GM23248 (cell line): ENCODE data around the gene PRKAA1. TPM values are rescaled to one million over a fixed set of nuclear protein-coding genes. Genes with fewer than 3 reads are reported as not detected.

Experiments used
- DNase-seq: peaks from one replicate; pipeline ENCODE4 v3.0.0-alpha.2; 2015
- H2AFZ ChIP-seq: fragments of 200-600 bp; sonication (generic); 2 replicates; pipeline ENCODE4 v1.6.1; 2016; ENCODE audit warnings: antibody characterized with exemption
- H3F3A ChIP-seq: fragments of 200-600 bp; sonication (generic); 2 replicates; pipeline ENCODE4 v1.6.1; 2016; ENCODE audit warnings: mild to moderate bottlenecking, antibody characterized with exemption, mixed run types; ENCODE audit not compliant: insufficient read depth
- H3K27ac ChIP-seq: fragments of 200-600 bp; sonication (generic); 2 replicates; pipeline ENCODE4 v1.5.1; 2016; ENCODE audit warnings: mild to moderate bottlenecking
- H3K27me3 ChIP-seq: fragments of 200-600 bp; sonication (generic); replicated peaks from 2 replicates; pipeline ENCODE4 v1.6.1; 2016; ENCODE audit warnings: mild to moderate bottlenecking; ENCODE audit not compliant: insufficient read depth
- H3K36me3 ChIP-seq: fragments of 200-600 bp; sonication (generic); 2 replicates; pipeline ENCODE4 v1.6.1; 2016; ENCODE audit warnings: low read depth, mild to moderate bottlenecking
- H3K4me1 ChIP-seq: fragments of 200-600 bp; sonication (generic); 2 replicates; pipeline ENCODE4 v1.6.1; 2016; ENCODE audit warnings: mild to moderate bottlenecking; ENCODE audit not compliant: insufficient read depth
- H3K4me2 ChIP-seq: fragments of 200-600 bp; sonication (generic); one replicate; pipeline ENCODE4 v1.6.1; 2016; ENCODE audit warnings: mild to moderate bottlenecking; ENCODE audit not compliant: unreplicated experiment
- H3K4me3 ChIP-seq: fragments of 200-600 bp; sonication (generic); 2 replicates; pipeline ENCODE4 v1.5.1; 2016; ENCODE audit warnings: mild to moderate bottlenecking
- H3K79me2 ChIP-seq: fragments of 200-600 bp; sonication (generic); 2 replicates; pipeline ENCODE4 v1.6.1; 2016; ENCODE audit warnings: mild to moderate bottlenecking; ENCODE audit not compliant: insufficient read depth
- H3K9ac ChIP-seq: fragments of 200-600 bp; sonication (generic); 2 replicates; pipeline ENCODE4 v1.6.1; 2016; ENCODE audit warnings: mild to moderate bottlenecking
- H3K9me2 ChIP-seq: fragments of 200-600 bp; sonication (generic); 2 replicates; pipeline ENCODE4 v1.6.1; 2016; ENCODE audit warnings: mixed run types, mild to moderate bottlenecking, moderate library complexity; ENCODE audit not compliant: insufficient read depth
- H3K9me3 ChIP-seq: fragments of 200-600 bp; sonication (generic); one replicate; pipeline ENCODE4 v1.6.1; 2017; ENCODE audit warnings: low read depth
- H4K20me1 ChIP-seq: fragments of 200-600 bp; sonication (generic); 2 replicates; pipeline ENCODE4 v1.6.0; 2016; ENCODE audit not compliant: insufficient read depth
- EZH2 ChIP-seq: fragments of 200-600 bp; sonication (generic); IDR thresholded peaks from 2 replicates; pipeline ENCODE4 v1.6.1; 2018; ENCODE audit warnings: antibody characterized with exemption, mild to moderate bottlenecking; ENCODE audit not compliant: insufficient read depth, poor library complexity, severe bottlenecking
- EZH2phosphoT487 ChIP-seq: fragments of 200-600 bp; sonication (generic); IDR thresholded peaks from 2 replicates; pipeline ENCODE4 v1.6.1; 2018; ENCODE audit warnings: antibody characterized with exemption, moderate library complexity, mild to moderate bottlenecking, low read depth; ENCODE audit not compliant: insufficient read depth
- WGBS, 2 experiments: methylation state at CpG; one replicate each; pipeline ENCODE4 v1.1.6; 2015 to 2017; ENCODE audit warnings: low lambda C conversion rate in 2 of 2, low coverage in 1 of 2; ENCODE audit errors: missing lambda C conversion rate in 2 of 2; 5-methylcytosine and 5-hydroxymethylcytosine counted together
- in situ Hi-C: fragments of 300-500 bp; cut with MboI; formaldehyde crosslinking; loops from 2 replicates; pipeline ENCODE4 v1.15.0; 2020
- polyA plus RNA-seq: library from polyadenylated mRNA; unstranded; fragments of >200 nt; fragmentation: Nextera tagmentation; extraction: Ambion mirVana; gene quantifications from 2 replicates; pipeline ENCODE4 v1.2.1, GENCODE V29; 2016
- total RNA-seq: library from RNA; depleted of rRNA; stranded (reverse); fragments of >200 nt; shearing (Covaris generic); gene quantifications from 2 replicates; pipeline ENCODE4 v1.2.3, GENCODE V29; 2014; rRNA removed

PRKAA1 gene
- 74.2 and 77.4 TPM in 2 replicates for total RNA-seq
- polyA plus RNA-seq = 33.8 and 35.5 TPM in 2 replicates

DNA sequence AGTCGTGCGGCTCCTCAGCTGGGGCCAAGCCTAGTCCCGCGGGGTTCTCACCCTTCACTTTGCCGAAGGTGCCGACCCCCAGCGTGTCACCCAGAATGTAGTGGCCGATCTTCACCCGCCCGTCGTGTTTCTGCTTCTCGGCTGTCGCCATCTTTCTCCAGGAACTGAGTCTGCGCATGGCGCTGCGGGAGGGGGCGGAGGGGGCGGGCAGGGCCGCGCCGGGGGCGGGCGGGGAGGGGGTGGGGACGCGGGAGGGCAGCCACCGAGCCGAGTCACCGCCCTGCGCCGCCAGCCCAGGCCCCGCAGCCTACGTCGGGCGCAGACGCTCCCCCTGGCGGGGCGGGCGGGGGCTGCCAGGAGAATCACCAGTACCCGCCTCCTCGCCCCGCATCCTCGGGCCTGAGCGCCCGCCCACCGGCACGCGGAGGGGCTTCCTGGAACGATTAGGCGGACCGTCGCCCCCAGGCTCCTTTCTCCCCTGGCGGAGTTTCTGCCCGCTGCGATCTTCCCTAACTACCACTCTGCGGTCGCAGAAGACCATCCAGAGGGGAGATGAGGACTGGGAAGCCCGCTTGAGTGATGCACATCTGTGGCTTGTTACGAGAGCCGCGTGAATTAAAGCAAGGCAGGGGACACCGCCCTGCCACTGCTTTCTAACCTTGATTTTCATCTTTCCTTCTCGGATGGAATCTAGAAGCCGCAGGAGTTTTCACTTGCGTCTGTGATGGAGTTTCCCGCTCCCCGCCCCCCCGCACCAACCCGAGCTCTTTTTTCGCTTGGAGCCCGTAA is at the start of gene PRKAA1:
TSS of gene PRKAA1 (minus strand) at position 363 of the 789 bp plus-strand sequence. CDS start at position 178, 185 bp downstream.
- no peaks in the 10 kb centered on the region; the same call in 1 of the 2 replicates for H4K20me1 ChIP-seq
- peak within 1 kb of the TSS; percentile 88 for H3K27ac ChIP-seq
- DNase-seq = peak; percentile 95
- peak within 1 kb of the TSS; percentile 86 for H3K9ac ChIP-seq
- H3K36me3 ChIP-seq = no peaks in the 10 kb centered on the region
- H3K4me2 ChIP-seq = peak within 1 kb of the TSS; percentile 94
- peaks cover 40% of the 10 kb centered on the region for H3K79me2 ChIP-seq
- peaks cover 37% of the 10 kb centered on the region for H3F3A ChIP-seq
- no peaks in the 10 kb centered on the region for H3K27me3 ChIP-seq
- H3K9me2 ChIP-seq = no peaks in the 10 kb centered on the region
- in situ Hi-C loops = no loop called here
- no peaks in the 10 kb centered on the region for H3K9me3 ChIP-seq
- peak within 1 kb of the TSS; percentile 100 for H2AFZ ChIP-seq
- WGBS, 2 experiments = 1% methylated on average over 35 to 68 of the region's 70 CpGs
- no peak for TF ChIP-seq EZH2
- no peak for TF ChIP-seq EZH2phosphoT487
- peak within 1 kb of the TSS; percentile 97 for H3K4me3 ChIP-seq
- H3K4me1 ChIP-seq = peaks cover 21% of the 10 kb centered on the region

DNA sequence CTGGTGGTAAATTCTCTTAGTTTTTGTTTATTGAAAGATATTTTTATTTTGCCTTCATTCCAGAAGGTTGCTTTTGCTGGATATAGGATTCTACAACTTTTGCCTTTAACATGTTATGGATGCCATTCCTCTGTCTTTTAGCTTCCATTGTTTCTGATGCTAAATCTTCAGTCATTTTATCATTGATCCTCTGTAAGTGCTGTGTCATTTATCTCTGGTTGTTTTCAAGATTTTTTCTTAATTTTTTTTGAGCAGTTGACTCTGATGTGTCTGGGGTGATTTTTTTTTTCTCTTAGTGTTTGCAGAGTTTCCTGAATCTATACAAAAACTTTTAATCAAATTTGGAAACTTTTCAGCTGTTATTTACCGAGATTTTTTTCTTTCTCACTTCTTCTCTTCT is 49.4 kb upstream of the PRKAA1 start:
- Histone ChIP-seq H3K9me3 (no peaks in the 10 kb centered on the region), H3K79me2 (0 out of 2 replicates have a peak, but pooled peaks cover 6% of the 10 kb centered on the region), H3K36me3 (no peaks in the 10 kb centered on the region), H2AFZ (no peak overlapping the region), H3F3A (no peaks in the 10 kb centered on the region), H3K27ac (no peak overlapping the region), H3K27me3 (no peaks in the 10 kb centered on the region), H3K9me2 (no peaks in the 10 kb centered on the region), H3K4me2 (no peak overlapping the region), H3K4me1 (peaks cover 5% of the 10 kb centered on the region; the same call in 1 of the 2 replicates), H3K4me3 (no peak overlapping the region), H4K20me1 (no peaks in the 10 kb centered on the region), H3K9ac (no peak overlapping the region)
- in situ Hi-C loops = no loop called here
- WGBS, 2 experiments = 76 to 80% methylated on average over 1 of the region's 1 CpG
- TF ChIP-seq EZH2 (no peak), EZH2phosphoT487 (no peak)
- DNase-seq = no peak

DNA sequence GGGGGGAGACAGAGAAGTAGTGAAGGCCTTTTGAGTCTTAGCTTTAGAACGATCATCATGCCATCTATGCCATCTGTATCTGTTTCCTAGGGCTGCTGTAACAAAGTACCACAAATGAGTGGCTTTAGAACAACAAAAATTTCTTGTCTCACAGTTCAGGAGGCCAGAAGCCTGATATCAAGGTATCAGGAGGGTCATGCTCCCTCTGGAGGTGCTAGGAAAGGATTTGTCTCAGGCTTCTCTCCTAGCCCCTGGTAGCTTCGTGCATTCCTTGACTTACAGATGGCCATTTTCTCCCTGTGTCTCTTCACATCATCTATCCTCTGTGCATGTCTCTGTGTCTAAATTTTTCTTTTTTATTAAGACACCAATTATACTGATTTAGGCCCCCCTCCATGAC is 48.2 kb upstream of the PRKAA1 start:
- no peaks in the 10 kb centered on the region for H3K9me2 ChIP-seq
- no peak overlapping the region for H2AFZ ChIP-seq
- no peaks in the 10 kb centered on the region for H3K9me3 ChIP-seq
- H3K36me3 ChIP-seq = no peaks in the 10 kb centered on the region
- no peak overlapping the region for H3K27ac ChIP-seq
- H3K4me2 ChIP-seq = no peak overlapping the region
- DNase-seq = no peak
- in situ Hi-C loops = no loop called here
- H3K79me2 ChIP-seq = 0 out of 2 replicates have a peak, but pooled peaks cover 6% of the 10 kb centered on the region
- TF ChIP-seq EZH2phosphoT487 (no peak), EZH2 (no peak)
- peaks cover 8% of the 10 kb centered on the region; the same call in 1 of the 2 replicates for H3F3A ChIP-seq
- 92 to 97% methylated on average over 2 of the region's 2 CpGs for WGBS, 2 experiments
- no peaks in the 10 kb centered on the region for H3K27me3 ChIP-seq
- H3K4me1 ChIP-seq = peaks cover 14% of the 10 kb centered on the region; the same call in 1 of the 2 replicates
- H4K20me1 ChIP-seq = no peaks in the 10 kb centered on the region
- H3K4me3 ChIP-seq = no peak overlapping the region
- H3K9ac ChIP-seq = no peak overlapping the region

DNA sequence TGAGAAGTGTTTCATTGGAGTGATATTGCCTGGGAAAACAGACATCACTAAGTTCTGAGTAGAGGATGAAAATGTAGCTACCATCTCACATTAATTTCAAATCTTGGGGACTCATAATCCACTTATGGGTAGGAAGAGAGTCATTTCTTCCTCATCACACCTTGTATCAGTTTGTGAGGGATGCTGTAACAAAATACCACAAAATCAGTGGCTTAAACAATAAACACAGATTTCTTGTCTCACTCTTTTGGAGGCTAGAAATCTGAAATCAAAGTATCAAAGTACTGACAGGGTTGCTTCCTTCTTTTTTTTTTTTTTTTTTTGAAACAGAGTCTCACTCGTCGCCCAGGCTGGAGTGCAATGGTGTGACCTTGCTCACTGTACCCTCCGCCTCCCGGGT is 46.4 kb upstream of the PRKAA1 start:
- no peaks in the 10 kb centered on the region for H4K20me1 ChIP-seq
- TF ChIP-seq EZH2phosphoT487 (no peak), EZH2 (no peak)
- H3K9me3 ChIP-seq = no peaks in the 10 kb centered on the region
- H3K79me2 ChIP-seq = 0 out of 2 replicates have a peak, but pooled peaks cover 6% of the 10 kb centered on the region
- H2AFZ ChIP-seq = no peak overlapping the region
- DNase-seq = no peak
- no peaks in the 10 kb centered on the region for H3K9me2 ChIP-seq
- in situ Hi-C loops = no loop called here
- H3K27me3 ChIP-seq = no peaks in the 10 kb centered on the region
- H3K36me3 ChIP-seq = no peaks in the 10 kb centered on the region
- no peak overlapping the region for H3K4me3 ChIP-seq
- no peak overlapping the region for H3K4me2 ChIP-seq
- peaks cover 13% of the 10 kb centered on the region; the same call in 1 of the 2 replicates for H3F3A ChIP-seq
- WGBS, 2 experiments = 83 to 95% methylated on average over 2 to 4 of the region's 4 CpGs
- peaks cover 19% of the 10 kb centered on the region for H3K4me1 ChIP-seq
- H3K27ac ChIP-seq = no peak overlapping the region
- no peak overlapping the region for H3K9ac ChIP-seq
